ENCODE data around the gene ACAD11. TPM values are rescaled to one million over a fixed set of nuclear protein-coding genes. Genes with fewer than 3 reads are reported as not detected.
"Not testable (repeated sequence)": the region's sequence is repeated elsewhere in the genome, so short reads cannot be mapped to it uniquely, and the experiment has no call there.

ACAD11 gene
- total RNA-seq, 1 experiment from 2014 or later, result 15.6 TPM

DNA sequence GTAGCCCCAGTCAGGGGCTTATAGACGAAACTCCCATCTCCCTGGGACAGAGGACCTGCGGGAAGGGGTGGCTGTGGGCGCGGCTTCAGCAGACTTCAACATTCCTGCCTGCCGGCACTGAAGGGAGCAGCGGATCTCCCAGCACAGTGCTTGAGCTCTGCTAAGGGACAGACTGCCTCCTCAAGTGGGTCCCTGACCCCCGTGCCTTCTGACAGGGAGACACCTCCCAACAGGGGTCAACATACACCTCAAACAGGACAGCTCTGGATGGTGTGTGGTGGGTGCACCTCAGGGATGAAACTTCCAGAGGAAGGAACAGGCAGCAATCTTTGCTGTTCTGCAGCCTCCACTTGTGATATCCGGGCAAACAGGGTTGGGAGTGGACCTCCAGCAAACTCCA, 53.0 kb downstream of the ACAD11 start:
- DNase-seq, result peak; percentile 58
- H3K9me3 ChIP-seq (ENCODE audit: control insufficient read depth, low read depth, low read length); H2BK15ac ChIP-seq (ENCODE audit: low read depth, low read length); H3K18ac ChIP-seq (ENCODE audit: insufficient read length, low read depth, low read length); H4K20me1 ChIP-seq (ENCODE audit: control insufficient read depth, insufficient read depth, insufficient read length); H3T11ph ChIP-seq (ENCODE audit: low read length); H3K4me1 ChIP-seq (ENCODE audit: insufficient read depth, low read length); H3K79me2 ChIP-seq (ENCODE audit: insufficient read depth, low read length); H3K4me3 Mint-ChIP-seq; H3K23me2 ChIP-seq (ENCODE audit: insufficient read length, low read depth, low read length, poor library complexity, severe bottlenecking); H4K8ac ChIP-seq (replicated peaks; ENCODE audit: insufficient read length, low read depth, low read length); H3K4ac ChIP-seq (ENCODE audit: low read depth, low read length); H3K27ac ChIP-seq (ENCODE audit: insufficient read length, low read depth, low read length); H2AFZ ChIP-seq (ENCODE audit: low read length); H4K5ac ChIP-seq (ENCODE audit: insufficient read length, low read depth, low read length); H2BK20ac ChIP-seq (ENCODE audit: low read depth, low read length, poor library complexity, severe bottlenecking); H3K27me3 Mint-ChIP-seq (ENCODE audit: low read depth); H2BK12ac ChIP-seq (ENCODE audit: insufficient read length, low read depth, low read length); H3K79me1 ChIP-seq (ENCODE audit: insufficient read depth, low read depth, low read length, poor library complexity, severe bottlenecking); H3K9me3 Mint-ChIP-seq; H3K9ac ChIP-seq (ENCODE audit: extremely low read depth, insufficient read length, low read length); H2BK5ac ChIP-seq (ENCODE audit: insufficient read length, low read length); H3K56ac ChIP-seq (ENCODE audit: insufficient read length, low read depth, low read length); H3K14ac ChIP-seq (ENCODE audit: insufficient read depth, low read length); H4K91ac ChIP-seq (ENCODE audit: insufficient read length, low read depth, low read length); H2BK120ac ChIP-seq (ENCODE audit: low read depth, low read length, poor library complexity, severe bottlenecking); H3K27me3 ChIP-seq (ENCODE audit: insufficient read depth, low read length); H2AK5ac ChIP-seq (ENCODE audit: insufficient read length, low read length); H3K23ac ChIP-seq (ENCODE audit: insufficient read length, low read depth, low read length); H3K4me2 ChIP-seq (ENCODE audit: insufficient read depth, insufficient read length, low read length): not testable (repeated sequence)
- Mint-ChIP-seq H3K27ac (peak overlapping the region in 2 of 3 experiments; percentile 59 to 79; a peak in 3 of 7 replicates), H3K36me3 (ENCODE audit: insufficient read depth in 1 of 3, low read depth in 3 of 3) (peaks cover 7 to 25% (median 9%) of the 10 kb centered on the region in 3 experiments; a peak in 6 of 7 replicates), H3K4me1 (peaks cover 17% of the 10 kb centered on the region in 2 experiments)
- no CpG with 5 or more reads among the region's 8 CpGs for WGBS (ENCODE audit: extremely low coverage, insufficient read length, low lambda C conversion rate)
